Skeletal muscle satellite cell (primary cell): ENCODE results near the gene MEGF6.

ENCODE experiments used
- H3K27me3 ChIP-seq: 2 replicates; pipeline ENCODE4 v1.7.0; 2013; ENCODE audit warnings: low read length; ENCODE audit not compliant: control insufficient read depth, insufficient read depth
- H3K36me3 ChIP-seq: 2 replicates; pipeline ENCODE4 v1.7.0; 2013; ENCODE audit warnings: mild to moderate bottlenecking, control low read depth, low read length; ENCODE audit not compliant: insufficient read depth
- H3K4me1 ChIP-seq: 2 replicates; pipeline ENCODE4 v1.7.0; 2013; ENCODE audit warnings: low read length; ENCODE audit not compliant: control insufficient read depth, insufficient read depth
- H3K4me2 ChIP-seq: 2 replicates; pipeline ENCODE4 v1.7.0; 2013; ENCODE audit warnings: mild to moderate bottlenecking, low read length
- H3K4me3 ChIP-seq: 2 replicates; pipeline ENCODE4 v1.7.0; 2013; ENCODE audit warnings: low read length
- H3K9ac ChIP-seq: 2 replicates; pipeline ENCODE4 v1.7.0; 2013; ENCODE audit warnings: mild to moderate bottlenecking, low read depth, low read length, moderate library complexity
- H3K9me3 ChIP-seq: replicated peaks from 2 replicates; pipeline ENCODE4 v1.7.0; 2013; ENCODE audit warnings: mild to moderate bottlenecking, control low read depth, low read length

MEGF6 gene

DNA sequence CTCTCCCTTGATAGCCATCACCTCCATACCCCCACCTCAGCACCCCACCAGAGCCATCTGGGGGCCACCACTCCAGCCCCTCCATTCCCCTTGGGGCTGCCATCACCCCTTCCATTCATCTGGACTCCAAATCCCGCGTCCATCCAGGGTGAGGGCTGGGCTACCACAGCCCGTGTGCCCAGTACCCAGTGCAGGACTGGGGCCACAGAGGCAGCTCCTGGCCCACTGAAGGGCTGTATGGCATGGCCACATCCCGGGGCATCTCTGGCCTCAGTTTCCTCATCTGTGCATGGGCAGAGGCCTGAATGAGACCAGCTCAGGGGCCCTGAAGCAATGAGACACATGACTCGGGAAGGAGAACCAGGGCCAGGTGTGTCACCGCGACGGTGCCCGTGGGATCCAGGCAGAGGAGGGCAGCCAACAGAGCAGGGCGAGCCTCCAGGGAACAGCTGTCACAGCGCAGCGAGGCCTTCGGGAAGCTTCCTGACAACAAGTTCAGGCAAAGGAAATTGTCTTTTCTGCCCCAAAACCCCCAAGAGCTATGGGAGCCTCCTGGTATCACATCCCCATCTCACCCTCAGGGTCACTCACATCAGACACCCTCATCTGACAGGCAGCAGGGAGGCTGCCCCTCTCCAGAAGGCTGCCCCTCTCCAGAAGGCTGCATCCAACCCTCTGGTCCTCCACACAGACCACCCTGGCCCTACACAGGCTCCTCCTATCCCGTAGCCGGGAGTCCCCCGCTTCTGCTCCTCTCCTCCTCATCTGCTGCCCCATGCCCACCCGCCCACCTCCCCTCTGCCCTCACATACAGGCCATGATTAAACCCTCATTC, 76.3 kb downstream of the MEGF6 start:
- no peak overlapping the region for H3K4me3 ChIP-seq
- no peak overlapping the region for H3K4me2 ChIP-seq
- no peaks in the 10 kb centered on the region for H3K9me3 ChIP-seq
- no peak overlapping the region for H3K9ac ChIP-seq
- no peaks in the 10 kb centered on the region for H3K36me3 ChIP-seq
- H3K27me3 ChIP-seq = peaks cover 13% of the 10 kb centered on the region
- H3K4me1 ChIP-seq = peaks cover 13% of the 10 kb centered on the region

DNA sequence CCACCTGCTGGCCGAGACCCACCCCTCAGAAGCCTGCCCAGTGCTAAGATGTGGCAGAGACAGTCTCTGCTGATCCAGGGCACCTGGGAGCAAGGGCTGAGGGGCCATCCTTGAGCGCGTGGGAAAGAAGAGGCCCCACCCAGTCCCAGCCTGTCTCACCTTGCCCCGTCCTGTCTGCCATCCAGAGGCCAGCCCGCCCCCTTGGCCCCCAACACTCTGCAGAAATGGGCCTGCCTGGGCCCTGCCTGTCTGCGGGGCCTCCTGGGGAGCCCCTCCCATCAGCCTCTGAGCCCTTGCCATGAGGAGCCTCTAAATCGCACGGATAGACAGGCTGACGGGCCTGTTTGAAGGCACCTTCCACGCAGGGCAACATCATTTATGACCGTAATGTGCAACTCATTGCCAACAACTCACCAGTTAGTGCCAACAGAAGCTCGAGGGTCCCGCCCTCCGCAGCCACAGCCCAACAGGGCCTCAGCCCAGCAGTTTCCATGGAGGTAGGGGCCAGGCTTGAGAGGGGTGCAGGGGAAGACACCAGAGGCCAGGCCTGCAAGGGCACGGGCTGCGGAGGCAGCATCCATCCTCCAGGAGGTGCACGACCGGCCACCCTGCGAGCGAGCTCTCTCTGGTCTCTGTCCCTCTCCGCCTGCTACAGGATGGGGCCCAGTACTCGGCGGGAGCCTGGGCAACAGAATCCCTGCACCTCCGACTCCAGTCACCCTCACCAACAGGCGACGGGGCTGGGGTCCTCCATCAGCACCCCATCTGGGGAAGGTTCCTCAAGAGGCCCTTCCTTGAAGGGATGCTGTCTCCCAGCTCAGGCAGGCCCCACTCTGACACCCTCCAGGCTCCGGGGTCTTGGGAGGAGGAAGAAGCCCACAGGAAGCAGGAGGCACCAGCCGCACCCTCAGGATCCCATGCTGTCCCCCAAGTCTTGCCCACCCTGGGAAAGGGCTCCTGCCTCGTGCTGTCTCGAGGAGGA, 78.0 kb downstream of the MEGF6 start:
- Histone ChIP-seq H3K9me3 (no peaks in the 10 kb centered on the region), H3K27me3 (peaks cover 13% of the 10 kb centered on the region), H3K4me3 (no peak overlapping the region), H3K4me1 (peaks cover 21% of the 10 kb centered on the region), H3K4me2 (no peak overlapping the region), H3K9ac (no peak overlapping the region), H3K36me3 (no peaks in the 10 kb centered on the region)

DNA sequence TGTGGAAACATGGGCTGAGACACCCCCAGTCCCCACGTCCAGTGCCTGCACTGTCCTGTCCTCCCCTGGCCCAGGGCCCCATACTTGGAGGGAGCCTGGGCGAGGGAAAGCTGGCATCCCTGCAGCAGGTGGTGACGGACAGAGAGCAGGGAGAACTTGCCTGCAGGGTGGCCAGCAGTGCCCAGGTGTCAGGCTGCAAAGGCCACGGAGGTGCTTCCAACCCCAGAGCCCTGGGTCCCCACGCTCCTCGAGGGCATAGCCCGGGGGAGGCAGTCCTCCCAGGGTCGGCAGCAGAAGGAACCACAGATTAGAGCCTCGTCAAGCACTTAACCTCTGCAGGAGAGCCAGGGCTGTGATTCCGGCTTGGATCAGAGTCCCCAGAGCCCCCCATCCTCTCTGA, 79.4 kb downstream of the MEGF6 start:
- H3K27me3 ChIP-seq = peaks cover 13% of the 10 kb centered on the region
- no peak overlapping the region for H3K9ac ChIP-seq
- H3K9me3 ChIP-seq = no peaks in the 10 kb centered on the region
- no peaks in the 10 kb centered on the region for H3K36me3 ChIP-seq
- H3K4me2 ChIP-seq = no peak overlapping the region
- H3K4me1 ChIP-seq = peaks cover 21% of the 10 kb centered on the region
- no peak overlapping the region for H3K4me3 ChIP-seq

DNA sequence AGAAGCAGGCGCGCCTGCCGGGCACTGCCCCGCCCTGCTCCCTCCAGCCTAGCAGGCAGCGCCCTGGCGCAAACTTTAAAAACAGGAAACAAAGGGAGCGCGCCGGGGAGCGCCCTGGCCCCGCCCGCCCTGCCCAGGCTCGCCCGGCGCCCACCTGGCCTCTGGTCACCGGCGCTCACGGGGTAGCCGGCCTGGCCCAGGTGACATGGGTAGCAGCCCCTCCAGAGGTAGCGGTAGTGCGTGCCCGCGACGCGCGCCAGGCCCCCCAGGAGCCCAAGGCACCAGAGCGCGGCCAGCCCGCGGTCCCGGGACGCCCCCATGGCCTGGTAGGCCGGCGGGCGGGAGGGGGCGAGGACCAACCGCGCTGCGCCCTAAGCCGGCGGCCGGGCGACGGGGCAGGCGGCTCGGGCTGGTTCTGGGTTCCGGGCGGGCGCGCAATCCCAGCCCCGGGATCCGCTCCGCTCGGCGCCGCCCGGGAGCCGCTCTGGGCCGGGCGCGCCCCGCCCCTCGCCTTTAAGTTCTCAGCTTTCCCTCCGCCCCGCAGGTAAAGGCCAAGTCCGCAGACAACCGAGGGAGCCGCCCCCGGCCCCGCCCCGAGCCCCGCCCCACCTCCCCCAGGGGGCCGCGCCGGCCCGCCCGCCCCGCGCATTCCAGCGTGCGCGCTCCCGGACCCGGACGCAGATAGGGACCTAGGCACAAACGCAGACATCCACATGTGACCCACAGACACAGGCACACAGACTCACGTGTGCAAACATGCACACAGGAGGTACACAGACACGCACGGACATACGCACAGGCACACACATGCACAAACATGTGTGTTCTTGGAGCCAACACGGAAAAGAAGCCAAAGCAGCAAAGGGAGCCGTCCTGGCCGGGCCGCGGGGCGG, 80.1 kb downstream of the MEGF6 start:
- Histone ChIP-seq H3K36me3 (no peaks in the 10 kb centered on the region), H3K4me1 (peaks cover 21% of the 10 kb centered on the region), H3K9me3 (no peaks in the 10 kb centered on the region), H3K27me3 (peaks cover 13% of the 10 kb centered on the region), H3K9ac (peak overlapping the region; percentile 81), H3K4me3 (peak overlapping the region; percentile 67), H3K4me2 (peak overlapping the region; percentile 95)

DNA sequence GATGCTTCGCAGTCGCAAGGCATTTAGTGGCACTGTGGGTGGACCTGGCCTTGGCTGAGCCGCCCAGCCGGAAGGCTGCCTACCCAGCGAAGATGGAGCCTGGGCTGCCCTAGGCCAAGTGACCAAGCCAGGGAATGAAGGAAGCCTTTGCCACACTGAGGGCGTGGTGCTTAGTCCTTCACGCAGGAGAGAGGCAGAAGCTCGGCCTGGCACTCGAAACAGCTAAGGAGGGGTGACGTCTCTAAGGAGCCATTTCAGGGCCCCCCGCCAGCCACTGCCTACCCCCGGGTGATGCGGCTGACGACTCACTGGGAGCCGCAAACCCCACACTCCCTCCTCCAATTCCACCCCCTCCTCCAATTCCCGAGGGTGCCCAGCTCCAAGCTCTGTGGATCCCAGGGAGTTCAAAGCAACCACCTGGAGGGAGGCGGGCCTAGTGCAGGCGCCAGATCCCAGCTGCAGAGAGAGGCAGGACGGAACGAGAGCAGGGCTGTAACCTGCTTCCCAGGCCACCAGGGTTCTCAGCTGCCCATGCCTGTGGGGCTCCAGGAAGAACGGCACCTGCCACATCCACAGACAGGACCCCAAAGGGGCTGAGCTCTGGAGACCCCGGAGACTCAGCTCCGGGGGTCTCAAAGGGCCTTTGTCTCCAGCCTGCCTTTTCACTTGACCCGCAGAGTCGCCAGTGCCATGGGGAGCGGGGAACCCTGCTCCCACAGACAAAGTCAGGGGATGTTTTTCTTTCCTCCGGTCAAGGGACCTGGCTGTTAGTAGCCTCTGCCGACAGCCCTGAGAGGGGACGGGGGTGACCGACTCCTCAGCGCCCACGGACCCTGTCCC, 81.0 kb downstream of the MEGF6 start:
- Histone ChIP-seq H3K4me3 (peak overlapping the region; percentile 67), H3K4me1 (peaks cover 21% of the 10 kb centered on the region), H3K27me3 (peaks cover 13% of the 10 kb centered on the region), H3K9me3 (no peaks in the 10 kb centered on the region), H3K9ac (peak overlapping the region; percentile 81), H3K4me2 (peak overlapping the region; percentile 95), H3K36me3 (no peaks in the 10 kb centered on the region)

DNA sequence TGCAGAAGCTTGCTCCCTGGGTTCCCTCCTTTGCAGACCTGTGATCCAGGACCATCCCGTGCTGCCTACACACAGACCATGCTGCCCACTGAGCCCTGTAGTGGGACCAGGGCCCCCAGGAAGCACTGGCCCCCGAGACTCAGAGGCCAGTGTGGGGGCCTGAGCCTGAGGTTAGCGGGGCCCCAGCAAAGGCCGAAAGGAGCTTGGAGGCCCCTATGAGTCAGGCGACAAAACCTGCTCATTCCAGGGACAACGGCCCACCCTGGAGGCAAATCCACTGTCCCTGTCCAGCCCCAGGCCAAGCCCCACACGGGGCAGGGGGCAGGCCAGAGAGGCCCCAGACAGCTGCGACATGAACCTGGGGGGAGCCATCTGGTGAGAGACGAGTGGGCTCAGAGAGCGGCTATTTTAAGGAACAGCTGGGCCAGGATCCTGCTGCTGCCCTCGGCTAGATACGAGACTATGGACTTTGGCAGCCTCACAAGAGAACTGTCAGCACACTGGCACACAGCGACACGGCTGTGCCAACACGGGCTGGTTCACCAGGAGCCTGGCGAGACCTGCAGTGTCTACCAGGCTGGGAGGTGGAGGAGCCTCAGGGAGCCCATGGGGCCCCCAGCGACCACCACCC, 82.1 kb downstream of the MEGF6 start:
- Histone ChIP-seq H3K9me3 (no peaks in the 10 kb centered on the region), H3K4me2 (peak overlapping the region; percentile 95), H3K9ac (no peak overlapping the region), H3K4me3 (peak overlapping the region; percentile 67), H3K4me1 (peaks cover 21% of the 10 kb centered on the region), H3K27me3 (peaks cover 14% of the 10 kb centered on the region), H3K36me3 (no peaks in the 10 kb centered on the region)

DNA sequence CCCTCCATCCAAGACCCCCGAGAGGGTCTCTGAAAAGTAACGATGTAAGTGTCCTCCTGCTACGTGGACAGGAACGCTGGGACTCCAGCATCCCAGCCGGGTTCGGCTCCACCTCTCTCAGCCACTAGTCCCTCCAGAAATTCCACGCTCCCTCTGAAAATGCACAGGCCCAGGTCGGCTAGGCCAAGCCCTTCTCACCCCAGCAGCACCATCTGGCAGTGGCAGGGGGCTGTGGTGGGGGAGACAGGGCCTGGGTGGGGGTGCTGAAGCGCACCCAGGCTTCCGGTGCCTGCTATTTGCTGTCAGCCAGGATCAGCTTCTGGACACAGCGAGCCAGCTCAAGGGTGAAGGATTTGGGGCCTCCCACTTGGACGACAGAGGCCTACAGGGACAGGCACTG, 83.5 kb downstream of the MEGF6 start:
- H3K9me3 ChIP-seq = no peaks in the 10 kb centered on the region
- peaks cover 21% of the 10 kb centered on the region for H3K4me1 ChIP-seq
- H3K9ac ChIP-seq = no peak overlapping the region
- no peak overlapping the region for H3K4me3 ChIP-seq
- no peaks in the 10 kb centered on the region for H3K36me3 ChIP-seq
- H3K4me2 ChIP-seq = no peak overlapping the region
- peaks cover 6% of the 10 kb centered on the region for H3K27me3 ChIP-seq

DNA sequence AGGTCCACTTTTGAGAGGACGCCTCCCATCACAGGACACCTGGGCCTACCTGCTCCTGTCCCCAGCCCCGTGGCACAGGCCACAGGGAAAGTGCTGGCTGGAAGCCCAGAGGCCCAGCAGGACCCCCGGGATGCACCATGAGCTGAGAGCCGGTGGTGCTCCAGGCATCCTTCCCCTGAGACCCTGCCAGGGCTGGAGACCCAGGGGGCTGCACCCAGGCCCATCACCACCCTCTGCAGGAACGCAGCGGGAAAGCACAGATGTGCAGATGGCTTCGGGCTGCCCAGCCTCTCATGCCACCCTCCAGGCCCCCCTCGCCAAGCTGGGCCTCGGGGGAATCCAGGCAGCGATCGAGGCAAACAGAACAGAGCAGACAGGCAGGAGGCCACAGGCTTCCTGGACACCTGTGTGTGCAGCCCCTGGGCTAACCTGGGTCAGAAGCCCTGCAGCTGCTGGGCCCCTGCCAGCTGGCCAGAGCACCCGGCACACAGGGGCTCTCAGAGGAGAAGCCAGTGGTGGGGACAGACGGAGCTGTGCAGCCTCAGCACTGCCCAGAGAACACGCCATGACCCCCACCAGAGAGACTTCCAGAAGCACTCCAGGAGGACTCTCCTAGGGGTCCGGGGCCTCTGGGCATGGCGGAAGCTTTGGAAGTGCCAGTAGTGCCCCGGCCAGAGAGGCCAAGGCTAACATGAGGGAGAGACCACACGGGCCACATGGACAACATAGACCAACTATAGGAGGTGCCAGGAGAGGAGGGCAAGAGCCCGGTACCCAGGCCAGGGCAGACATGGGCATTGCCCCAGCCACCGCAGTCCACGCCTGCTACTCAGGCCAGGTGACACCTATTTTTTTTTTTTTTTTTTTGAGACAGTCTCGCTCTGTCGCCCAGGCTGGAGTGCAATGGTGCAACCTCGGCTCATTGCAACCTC, 85.5 kb downstream of the MEGF6 start:
- no peak overlapping the region for H3K4me3 ChIP-seq
- H3K4me1 ChIP-seq = peaks cover 21% of the 10 kb centered on the region
- H3K9me3 ChIP-seq = no peaks in the 10 kb centered on the region
- no peak overlapping the region for H3K4me2 ChIP-seq
- H3K9ac ChIP-seq = no peak overlapping the region
- no peaks in the 10 kb centered on the region for H3K36me3 ChIP-seq
- H3K27me3 ChIP-seq = peaks cover 3% of the 10 kb centered on the region

DNA sequence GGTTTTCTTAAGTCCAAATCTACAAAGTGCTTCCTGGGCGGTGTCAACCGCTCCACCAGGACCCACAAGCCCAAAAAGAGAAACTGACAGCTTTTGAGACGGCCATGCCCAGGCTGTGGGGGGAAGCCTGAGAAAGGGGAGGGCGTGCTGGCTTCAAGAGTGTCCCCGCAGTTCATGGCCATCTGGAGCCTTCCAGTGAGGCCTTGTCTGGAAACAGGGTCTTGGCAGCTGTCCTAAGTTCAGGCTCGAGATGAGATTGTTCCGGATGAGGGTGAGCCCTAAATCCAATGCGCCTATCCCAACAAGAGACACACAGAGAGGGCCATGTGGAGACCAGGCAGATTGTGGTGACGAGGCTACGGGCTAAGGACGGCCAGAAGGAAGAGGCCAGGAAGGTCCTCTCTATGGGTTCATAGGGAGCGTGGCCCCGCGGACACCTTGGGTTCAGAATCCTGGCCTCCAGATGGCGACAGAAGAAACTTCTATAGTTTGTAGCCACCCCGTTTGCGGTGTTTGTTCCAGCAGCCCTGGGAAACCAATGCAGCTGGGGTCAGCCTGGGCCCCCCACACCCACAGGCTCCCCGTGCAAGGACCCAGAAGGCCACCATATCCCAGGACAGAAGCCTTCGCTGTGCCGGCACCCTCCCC, 86.6 kb downstream of the MEGF6 start:
- Histone ChIP-seq H3K9me3 (no peaks in the 10 kb centered on the region), H3K9ac (no peak overlapping the region), H3K4me1 (peaks cover 10% of the 10 kb centered on the region), H3K4me2 (no peak overlapping the region), H3K36me3 (no peaks in the 10 kb centered on the region), H3K4me3 (no peak overlapping the region), H3K27me3 (peaks cover 3% of the 10 kb centered on the region)
